Posterior vena cava (tissue), 2 donors: Measurements from ENCODE around the gene FAM184A. TPM values are rescaled to one million over a fixed set of nuclear protein-coding genes. Genes with fewer than 3 reads are reported as not detected.

ENCODE experiments used
- DNase-seq: peaks from one replicate; pipeline ENCODE4 v3.0.0-alpha.2; 2020; ENCODE audit warnings: low spot score
- intact Hi-C, 2 donors: fragments of 100-400 bp; cut with DNase I; formaldehyde crosslinking; loops; one replicate each; pipeline versions ENCODE4 v1.14.1 to v1.14.2; 2022 to 2023
- microRNA-seq, 2 donors: library from miRNA; unstranded; fragments of <30 nt; microRNA quantifications; one replicate each; pipeline ENCODE4 v1.2.0, GENCODE V29; 2020 to 2021; ENCODE audit warnings: borderline microRNAs expressed in 2 of 2
- total RNA-seq, 2 donors: library from RNA; stranded (reverse); fragmentation: NEBNext Ultra II Directional; extraction: Animal tissue kit (Norgen Biotek cat#: 25700); gene quantifications; one replicate each; pipeline ENCODE4 v1.2.1, GENCODE V29; 2021
- donor health status: DM: yes; HTN: yes; CAD: no.
- donor health status: DM: yes; HTN: yes; CAD: no.

The FAM184A gene
- total RNA-seq, 2 donors from 2014 or later: 4.5 to 5.9 TPM

DNA sequence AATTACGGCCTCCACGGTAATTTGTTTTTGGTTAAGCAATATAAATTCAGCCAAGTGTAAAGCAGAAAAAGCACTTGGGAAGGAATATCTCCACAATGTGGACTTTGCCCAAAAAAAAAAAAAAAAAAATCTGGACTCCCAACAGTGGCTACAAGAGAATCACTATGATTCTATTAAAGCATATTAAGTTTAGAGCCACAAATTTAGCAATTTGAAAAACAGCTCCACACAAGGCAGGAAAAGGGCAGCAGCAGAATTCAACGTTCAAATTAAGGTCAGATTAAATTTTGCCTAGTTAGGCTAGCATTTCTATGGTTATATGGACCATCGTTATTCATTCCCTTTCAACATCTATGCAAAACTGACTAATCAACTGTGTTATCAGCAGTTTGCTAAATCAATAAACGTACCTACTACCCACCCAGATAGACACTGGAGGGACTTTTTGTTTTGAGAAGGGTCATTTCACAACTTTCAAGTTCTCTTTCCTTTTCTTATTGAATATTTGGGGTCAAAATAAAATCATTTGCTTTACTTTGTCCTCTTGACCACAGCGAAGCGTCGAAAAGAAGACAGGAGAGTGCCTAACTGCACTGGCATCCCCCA lies 144.5 kb downstream of the FAM184A start:
- no peak for DNase-seq
- intact Hi-C loops: loop anchor here in 1 of 2 donors (2.0 kb wide), 1 partner anchor 33 kb away; no protein-coding TSS in a partner anchor

DNA sequence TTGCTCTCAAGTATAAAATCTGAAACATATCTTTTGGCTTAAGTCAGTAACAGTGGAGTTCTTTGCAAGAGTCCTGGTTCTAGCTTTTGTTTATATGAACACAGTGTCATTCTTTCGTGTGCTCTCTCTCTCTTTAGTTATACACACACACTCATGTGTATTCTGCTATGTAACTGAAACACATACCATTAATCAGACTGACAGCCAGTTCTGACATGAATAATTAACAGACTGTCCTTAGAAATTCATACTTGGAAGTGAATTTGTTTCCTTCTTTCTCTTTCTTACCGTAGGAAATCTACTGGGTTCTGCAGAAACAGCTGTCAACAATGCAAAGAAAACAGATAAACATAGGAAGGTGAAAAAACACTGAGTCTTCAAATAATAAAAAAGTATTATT lies 146.0 kb downstream of the FAM184A start:
- intact Hi-C loops: loop anchor here in 1 of 2 donors (2.0 kb wide), 1 partner anchor 32 kb away; no protein-coding TSS in a partner anchor
- DNase-seq: no peak

DNA sequence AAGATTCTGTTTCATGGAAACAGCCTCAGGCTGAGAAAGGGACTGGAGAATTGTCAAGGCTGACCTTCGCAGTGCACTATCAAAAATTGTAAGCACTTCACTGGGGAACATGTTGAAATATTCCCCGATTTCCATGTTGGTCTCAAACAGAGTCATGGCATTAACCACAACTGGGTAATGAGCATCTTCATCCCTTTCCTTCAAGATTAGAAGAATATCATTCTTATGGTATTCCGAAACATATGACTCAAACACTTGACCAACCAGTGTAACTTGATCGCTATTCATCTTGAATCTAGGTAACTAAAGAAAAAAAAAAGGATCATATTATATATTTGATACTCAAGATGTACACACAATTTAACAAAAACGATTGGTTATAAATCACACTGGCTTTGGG lies 147.0 kb downstream of the FAM184A start:
- no peak for DNase-seq
- intact Hi-C loops: no loop called here

DNA sequence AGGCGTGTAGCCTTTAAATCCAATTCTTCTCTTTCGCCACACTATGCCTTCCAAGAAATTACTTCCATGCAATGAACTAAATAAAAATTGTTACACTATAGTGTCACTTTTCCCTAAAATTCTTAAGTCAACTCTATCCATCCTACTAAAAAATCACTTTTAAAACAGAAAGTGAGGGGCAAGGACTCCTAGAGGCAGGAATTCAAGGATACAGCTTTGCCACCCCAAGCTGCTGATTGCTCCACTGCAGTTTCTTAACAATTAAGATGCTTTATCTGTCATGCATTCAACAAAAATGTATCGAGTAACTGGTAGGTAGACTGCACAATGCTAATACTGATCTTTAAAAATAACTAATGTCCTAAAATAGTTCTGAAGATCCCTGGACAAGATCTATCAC lies 147.8 kb downstream of the FAM184A start:
- intact Hi-C loops: no loop called here
- DNase-seq: no peak

DNA sequence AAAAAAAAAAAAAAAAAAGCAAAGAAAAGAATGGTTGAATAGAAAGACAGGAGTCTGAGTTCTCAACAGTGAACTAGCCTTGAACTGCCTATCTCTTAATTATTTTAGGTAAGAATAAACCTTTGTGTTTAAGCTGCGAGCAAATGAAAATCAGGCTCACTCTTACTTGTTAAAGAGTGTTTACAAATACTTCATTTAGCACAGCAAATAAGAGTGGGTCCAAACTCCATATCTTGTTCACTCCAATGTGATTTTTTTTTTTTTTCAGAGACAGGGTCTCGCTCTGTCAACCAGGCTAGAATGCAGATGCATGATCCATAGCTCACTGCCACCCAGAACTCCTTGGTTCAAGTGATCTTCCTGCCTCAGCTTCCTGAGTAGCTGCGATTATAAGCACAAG lies 155.4 kb downstream of the FAM184A start:
- intact Hi-C loops: no loop called here
- no peak for DNase-seq

DNA sequence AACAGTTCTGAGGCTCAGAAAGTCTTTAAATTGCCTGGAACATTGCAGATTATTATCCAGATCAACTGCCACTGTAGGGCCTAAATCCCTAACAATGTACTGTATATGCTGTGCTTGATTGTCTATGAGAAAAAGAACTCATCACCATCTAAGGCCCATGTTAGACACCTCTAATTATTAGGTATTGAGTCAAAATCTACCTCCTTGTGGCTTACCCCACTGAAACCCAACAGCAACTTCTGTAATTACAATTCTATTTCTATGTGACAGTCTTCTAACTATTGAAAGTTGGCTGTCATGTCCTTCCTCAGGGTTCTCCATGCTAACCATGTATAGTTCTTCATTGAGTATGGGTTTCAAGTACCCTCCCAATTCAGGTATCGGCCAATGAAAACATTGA lies 157.4 kb downstream of the FAM184A start:
- no peak for DNase-seq
- intact Hi-C loops: no loop called here

DNA sequence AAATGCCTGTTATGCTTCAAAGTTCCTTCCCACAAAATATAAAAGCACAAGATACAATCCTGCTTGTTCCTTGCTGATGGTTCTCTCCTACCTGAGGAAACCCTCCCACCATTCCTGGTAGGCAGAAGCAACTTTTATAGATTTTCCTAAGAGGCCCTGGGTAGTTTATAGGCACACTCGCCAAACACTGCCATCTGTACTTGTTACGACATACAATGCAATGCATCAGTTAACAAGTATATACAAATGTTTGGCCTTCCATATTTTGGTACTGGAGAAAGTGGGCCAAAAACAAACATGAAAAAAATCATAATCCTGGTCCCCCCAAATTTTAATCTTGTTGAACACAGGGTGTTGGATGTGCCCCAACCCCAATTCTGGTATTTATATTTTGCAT lies 160.1 kb downstream of the FAM184A start:
- no peak for DNase-seq
- intact Hi-C loops: no loop called here

DNA sequence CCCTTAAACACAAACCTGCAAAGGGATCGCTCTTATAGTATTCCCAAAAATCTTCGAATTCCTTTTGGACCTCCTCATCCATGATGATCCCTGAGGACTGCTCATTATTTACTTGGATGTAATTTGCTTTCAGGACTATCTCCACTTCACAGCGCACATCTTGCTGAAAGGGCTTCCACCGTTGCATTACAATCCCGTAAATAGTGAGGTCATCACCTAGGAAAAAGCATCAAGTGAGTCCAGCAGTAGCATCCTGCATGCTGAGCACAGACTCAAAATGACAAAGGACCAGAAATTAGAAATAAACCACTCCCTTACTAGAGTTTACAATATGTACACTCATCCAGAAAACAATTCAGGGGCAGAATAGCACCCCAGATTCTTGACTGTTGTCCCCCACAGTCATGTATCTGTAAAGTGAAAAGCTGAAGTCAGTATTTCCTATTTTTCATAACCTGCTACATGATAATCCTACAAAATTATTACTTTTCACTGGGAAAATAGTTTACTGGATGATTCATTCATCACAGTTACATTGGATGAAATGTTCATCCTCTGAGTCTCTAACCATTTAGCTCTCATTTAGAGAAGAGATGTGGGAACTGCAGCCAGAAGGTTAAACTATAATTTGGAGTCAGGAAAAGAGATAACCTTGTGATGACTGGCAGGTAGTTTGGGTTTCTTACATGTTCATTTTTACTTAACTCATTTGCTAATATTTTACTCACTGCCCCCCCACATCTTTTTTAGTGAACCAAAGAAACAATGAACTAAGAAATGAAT lies 160.7 kb downstream of the FAM184A start:
- intact Hi-C loops: no loop called here
- no peak for DNase-seq

DNA sequence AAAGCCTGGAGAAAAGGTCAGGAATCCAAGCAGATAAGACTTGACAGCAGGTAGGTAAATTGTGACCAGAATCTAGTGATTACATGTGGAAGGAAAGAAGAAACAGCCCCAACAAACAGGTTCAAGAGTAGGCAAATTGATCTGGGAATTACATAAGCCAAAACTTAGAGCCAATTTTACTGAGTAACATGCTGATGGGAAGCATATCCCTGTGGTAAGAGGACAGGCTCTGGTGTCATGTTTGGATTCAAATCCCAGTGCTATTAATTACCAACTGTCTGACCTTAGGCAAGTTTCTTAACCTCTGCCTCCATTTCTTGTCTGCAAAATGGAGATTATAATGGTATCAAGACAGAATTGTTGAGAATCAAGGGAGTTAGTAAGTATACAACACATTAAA lies 163.9 kb downstream of the FAM184A start:
- no peak for DNase-seq
- intact Hi-C loops: no loop called here

DNA sequence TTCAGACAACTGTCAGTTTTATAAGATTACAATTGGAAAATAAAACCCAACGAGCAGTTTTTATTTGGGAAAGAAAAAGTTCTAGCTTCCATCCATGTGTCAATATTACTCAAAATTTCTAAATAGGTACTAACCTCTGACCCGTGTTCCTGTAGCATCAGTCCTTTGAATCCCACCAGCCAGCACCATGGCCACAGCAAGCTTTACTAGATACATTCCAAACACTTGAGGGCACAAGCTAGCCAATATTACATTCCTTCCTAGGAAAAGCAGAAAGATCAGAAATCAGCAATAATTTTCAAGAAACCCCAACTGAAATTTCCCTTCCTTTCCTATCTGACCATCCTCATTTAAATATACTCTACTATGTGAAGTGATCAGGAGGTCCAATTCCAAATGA lies 165.3 kb downstream of the FAM184A start:
- no peak for DNase-seq
- intact Hi-C loops: no loop called here

DNA sequence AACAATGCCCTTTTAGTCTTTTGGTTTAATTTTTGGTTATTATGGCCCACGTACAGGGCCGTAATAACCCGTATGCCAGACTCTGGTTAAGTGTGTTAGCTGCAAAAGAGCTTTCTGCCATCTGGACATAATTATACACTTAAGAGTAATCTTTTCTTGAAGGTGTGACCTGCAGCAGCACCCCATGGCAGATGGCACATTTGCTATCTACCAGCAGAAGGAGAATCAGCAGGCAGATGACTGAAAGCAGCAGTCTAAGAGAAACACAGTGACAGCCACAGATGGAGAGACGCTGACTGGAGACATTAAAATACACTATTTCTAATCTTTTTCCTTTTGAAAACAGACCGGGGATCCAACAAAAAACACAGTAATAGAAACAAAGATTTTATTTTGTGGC lies 165.8 kb downstream of the FAM184A start:
- intact Hi-C loops: no loop called here
- no peak for DNase-seq

Small RNA genes within 50 kb of the gene (microRNA-seq; reads per million reads assigned to microRNA genes)
- 0.32 to 0.52 reads per million in 2 donors for gene MIR548B

Other genes starting within 250 kb of the FAM184A start
- gene ASF1A, start 184.5 kb downstream of the FAM184A start, total RNA-seq: 10 to 100 TPM; 15.2 to 18.0 TPM
- gene MCM9, start 143.5 kb downstream of the FAM184A start, total RNA-seq: 10 to 100 TPM; 10.3 to 12.3 TPM